ENCODE measurements around the gene SPATA13.

- TF ChIP-seq POLR2AphosphoS5 (IDR thresholded peaks at IDR 0.05) (no peak), CTCF (IDR thresholded peaks at IDR 0.05) (no peak)
Measured at GRCh38 chr13:24250376-24251057, 90.0 kb downstream of the SPATA13 start.
